ENCODE results near the gene ZBTB4.

ZBTB4 gene

DNA sequence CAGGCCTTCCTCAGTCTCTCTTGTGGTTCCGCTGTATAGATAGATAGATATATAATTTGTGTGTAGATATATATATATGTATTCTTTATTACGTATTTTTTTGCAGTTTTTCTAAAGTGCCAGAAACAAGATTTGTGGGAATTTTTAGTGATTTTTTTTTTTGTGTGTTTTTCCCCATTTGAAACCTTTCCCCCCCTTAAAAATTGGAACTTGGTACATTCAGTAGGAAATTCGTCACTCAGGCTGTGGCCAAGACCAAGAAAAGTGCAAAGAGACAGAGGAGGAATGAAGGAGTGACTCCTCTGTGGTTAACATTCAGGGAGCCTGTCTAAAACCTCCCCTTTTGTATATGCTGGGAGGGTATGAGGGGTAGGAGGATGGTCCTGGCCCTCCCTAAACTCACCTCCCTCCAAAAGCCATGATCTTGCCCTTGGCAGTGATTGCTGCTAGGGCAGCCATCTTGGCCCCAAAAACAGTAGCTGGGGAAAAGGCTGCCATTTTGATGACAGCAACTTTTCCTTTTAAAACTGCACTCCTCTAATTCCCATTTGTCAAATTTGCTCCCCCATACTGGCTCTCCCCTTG lies 19.4 kb downstream of the ZBTB4 start:
- Histone ChIP-seq H4K91ac (ENCODE audit: low read length) (no peak overlapping the region), H2BK12ac (ENCODE audit: low read length in 2 of 2) (no peak overlapping the region), H3K18ac (ENCODE audit: low read depth in 1 of 2, low read length in 2 of 2) (no peak overlapping the region), H4K8ac (ENCODE audit: low read length) (no peak overlapping the region), H2BK120ac (ENCODE audit: low read depth, low read length) (no peak overlapping the region), H3K14ac (ENCODE audit: low read length in 2 of 2) (no peak overlapping the region), H3K23ac (ENCODE audit: low read length in 2 of 2) (no peak overlapping the region), H3K36me3 (ENCODE audit: control insufficient read depth in 1 of 2, insufficient read depth in 2 of 2, low read depth in 1 of 2, low read length in 2 of 2) (peaks cover 34 to 38% of the 10 kb centered on the region in 2 experiments), H2BK15ac (ENCODE audit: low read depth, poor library complexity, severe bottlenecking) (no peak overlapping the region), H3K4me2 (ENCODE audit: low read length, poor library complexity, severe bottlenecking) (no peak overlapping the region), H3K9ac (ENCODE audit: low read length) (no peak overlapping the region), H2AFZ (ENCODE audit: low read depth, low read length) (no peak overlapping the region), H2BK5ac (ENCODE audit: low read depth, low read length, poor library complexity, severe bottlenecking) (no peak overlapping the region), H3K79me1 (replicated peaks; ENCODE audit: low read length, poor library complexity, severe bottlenecking) (peaks cover 26% of the 10 kb centered on the region), H3K27ac (ENCODE audit: low read length, poor library complexity, severe bottlenecking) (no peak overlapping the region), H3K27me3 (ENCODE audit: control insufficient read depth in 1 of 2, insufficient read depth in 1 of 2, low read length in 2 of 2) (no peaks in the 10 kb centered on the region), H2AK5ac (ENCODE audit: low read length, severe bottlenecking) (no peak overlapping the region), H3K9me3 (ENCODE audit: control insufficient read depth, low read length) (no peaks in the 10 kb centered on the region), H3K4me1 (ENCODE audit: control insufficient read depth, insufficient read depth, low read depth, low read length) (peaks cover 7% of the 10 kb centered on the region), H3K4me3 (ENCODE audit: insufficient read depth in 1 of 2, low read depth in 1 of 2, low read length in 2 of 2) (no peak overlapping the region), H3K4ac (ENCODE audit: low read depth in 1 of 2, low read length in 2 of 2) (no peak overlapping the region)
- 80% methylated on average over 2 of the region's 3 CpGs for whole genome bisulfite sequencing
- no peak for DNase-seq

DNA sequence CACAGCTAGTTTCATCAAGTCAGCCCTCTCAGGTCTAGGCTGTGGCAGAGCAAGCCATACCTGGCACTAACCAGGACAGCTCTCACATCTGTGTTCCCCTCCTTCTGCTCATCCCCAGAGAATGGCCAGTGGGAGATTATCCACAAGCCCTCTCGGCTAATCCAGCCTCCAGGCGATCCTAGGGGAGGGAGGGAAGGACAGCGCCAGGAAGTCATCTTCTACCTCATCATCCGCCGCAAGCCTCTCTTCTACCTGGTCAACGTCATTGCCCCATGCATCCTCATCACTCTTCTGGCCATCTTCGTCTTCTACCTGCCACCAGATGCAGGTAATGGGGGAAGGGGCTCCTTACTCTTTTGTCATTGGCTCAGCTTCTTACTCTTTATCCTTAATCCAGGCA lies 31.0 kb downstream of the ZBTB4 start:
- H3K9ac ChIP-seq (ENCODE audit: low read length) = no peak overlapping the region
- H3K4me2 ChIP-seq (ENCODE audit: low read length, poor library complexity, severe bottlenecking) = no peak overlapping the region
- no peaks in the 10 kb centered on the region for H3K79me1 ChIP-seq (replicated peaks; ENCODE audit: low read length, poor library complexity, severe bottlenecking)
- no peaks in the 10 kb centered on the region for H3K9me3 ChIP-seq (ENCODE audit: control insufficient read depth, low read length)
- H3K4me3 ChIP-seq (ENCODE audit: insufficient read depth in 1 of 2, low read depth in 1 of 2, low read length in 2 of 2) = no peak overlapping the region
- no peaks in the 10 kb centered on the region for H3K36me3 ChIP-seq (ENCODE audit: control insufficient read depth in 1 of 2, insufficient read depth in 2 of 2, low read depth in 1 of 2, low read length in 2 of 2)
- no peak overlapping the region for H4K91ac ChIP-seq (ENCODE audit: low read length)
- H3K27ac ChIP-seq (ENCODE audit: low read length, poor library complexity, severe bottlenecking) = no peak overlapping the region
- H2BK15ac ChIP-seq (ENCODE audit: low read depth, poor library complexity, severe bottlenecking) = no peak overlapping the region
- H2BK12ac ChIP-seq (ENCODE audit: low read length in 2 of 2) = no peak overlapping the region
- peaks cover 29 to 37% of the 10 kb centered on the region in 2 experiments for H3K27me3 ChIP-seq (ENCODE audit: control insufficient read depth in 1 of 2, insufficient read depth in 1 of 2, low read length in 2 of 2)
- WGBS = 76% methylated on average over 3 of the region's 7 CpGs
- H3K23ac ChIP-seq (ENCODE audit: low read length in 2 of 2) = no peak overlapping the region
- H2AK5ac ChIP-seq (ENCODE audit: low read length, severe bottlenecking) = no peak overlapping the region
- peaks cover 16% of the 10 kb centered on the region for H3K4me1 ChIP-seq (ENCODE audit: control insufficient read depth, insufficient read depth, low read depth, low read length)
- H3K4ac ChIP-seq (ENCODE audit: low read depth in 1 of 2, low read length in 2 of 2) = no peak overlapping the region
- no peak overlapping the region for H3K14ac ChIP-seq (ENCODE audit: low read length in 2 of 2)
- no peak overlapping the region for H2BK120ac ChIP-seq (ENCODE audit: low read depth, low read length)
- no peak overlapping the region for H3K18ac ChIP-seq (ENCODE audit: low read depth in 1 of 2, low read length in 2 of 2)
- H2BK5ac ChIP-seq (ENCODE audit: low read depth, low read length, poor library complexity, severe bottlenecking) = no peak overlapping the region
- H2AFZ ChIP-seq (ENCODE audit: low read depth, low read length) = no peak overlapping the region
- no peak for DNase-seq
- H4K8ac ChIP-seq (ENCODE audit: low read length) = no peak overlapping the region

DNA sequence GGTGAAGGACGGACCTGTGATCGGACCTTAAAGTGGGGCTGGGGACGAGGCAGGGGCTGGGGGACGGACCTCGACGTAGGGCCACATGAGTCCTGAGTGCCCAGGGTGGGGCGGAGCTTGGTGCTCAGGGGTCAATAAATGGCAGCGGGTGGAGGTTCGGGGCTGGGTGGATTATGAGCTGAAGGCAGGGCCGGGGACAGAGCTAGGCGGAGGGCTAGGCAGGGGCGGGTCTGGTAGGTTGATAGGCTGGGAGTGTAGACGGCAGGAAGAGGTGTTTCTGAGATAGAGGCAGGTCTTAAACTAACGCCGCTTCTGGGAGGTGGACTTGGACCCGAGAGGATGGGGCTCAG lies 33.8 kb downstream of the ZBTB4 start:
- H3K18ac ChIP-seq (ENCODE audit: low read depth in 1 of 2, low read length in 2 of 2) = peak overlapping the region in 1 of 2 experiments; percentile 71

DNA sequence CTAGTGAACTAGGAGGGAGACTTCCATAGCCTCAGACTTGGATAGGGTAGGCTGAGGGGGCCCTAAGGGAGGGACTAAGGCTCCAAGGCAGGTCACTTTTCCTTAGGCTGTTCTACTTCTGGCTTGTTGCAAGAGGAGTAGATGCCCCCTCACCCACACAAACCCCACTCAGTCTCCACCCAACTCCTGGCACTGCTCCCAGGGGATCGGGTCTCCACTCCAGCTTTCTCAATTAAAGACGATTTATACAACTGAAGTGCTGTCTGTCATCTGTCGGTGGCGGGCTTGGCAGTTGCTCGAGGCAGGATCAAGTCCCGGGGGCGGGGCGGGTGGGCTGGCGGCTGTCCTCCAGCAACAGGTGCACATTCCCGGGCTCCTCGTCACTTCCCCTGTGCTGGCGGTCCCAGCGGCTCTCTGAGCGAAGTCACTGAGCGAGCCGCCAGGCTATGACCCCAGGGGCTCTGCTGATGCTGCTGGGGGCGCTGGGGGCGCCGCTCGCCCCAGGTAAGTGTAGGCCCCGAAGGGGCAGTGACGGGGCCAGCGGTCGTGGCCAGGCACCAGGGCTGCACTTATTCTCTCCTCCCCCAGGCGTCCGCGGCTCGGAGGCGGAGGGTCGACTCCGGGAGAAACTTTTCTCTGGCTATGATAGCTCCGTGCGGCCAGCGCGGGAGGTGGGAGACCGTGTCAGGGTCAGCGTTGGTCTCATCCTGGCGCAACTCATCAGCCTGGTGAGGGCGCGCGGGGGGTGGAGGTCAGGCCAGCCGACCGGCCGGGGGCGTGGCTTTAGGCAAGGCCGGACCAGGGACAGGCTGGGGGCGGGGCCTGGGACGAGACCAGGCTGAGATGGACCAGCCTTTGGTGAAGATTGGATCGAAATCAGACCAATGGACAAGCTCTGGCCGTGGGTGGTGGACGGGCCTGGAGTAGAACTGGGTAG lies 34.5 kb downstream of the ZBTB4 start, which contains the start of gene CHRNB1:
Gene CHRNB1 (plus strand): TSS at position 380 of the 937 bp plus-strand sequence. CDS start 67 bp downstream, at position 447.
- peak within 1 kb of the TSS in 1 of 2 experiments; percentile 91 for H3K23ac ChIP-seq (ENCODE audit: low read length in 2 of 2)
- WGBS = 3% methylated on average over 51 of the region's 51 CpGs
- DNase-seq = peak; percentile 57

More for the DNA sequence above, 33.8 kb downstream of the ZBTB4 start:
- no peaks in the 10 kb centered on the region for H3K36me3 ChIP-seq (ENCODE audit: control insufficient read depth in 1 of 2, insufficient read depth in 2 of 2, low read depth in 1 of 2, low read length in 2 of 2)
- H3K14ac ChIP-seq (ENCODE audit: low read length in 2 of 2) = no peak overlapping the region
- H3K4me3 ChIP-seq (ENCODE audit: insufficient read depth in 1 of 2, low read depth in 1 of 2, low read length in 2 of 2) = peak overlapping the region; percentile 58 to 67
- no peak overlapping the region for H2BK15ac ChIP-seq (ENCODE audit: low read depth, poor library complexity, severe bottlenecking)
- H3K9me3 ChIP-seq (ENCODE audit: control insufficient read depth, low read length) = no peaks in the 10 kb centered on the region
- no peak overlapping the region for H2AFZ ChIP-seq (ENCODE audit: low read depth, low read length)
- H3K23ac ChIP-seq (ENCODE audit: low read length in 2 of 2) = no peak overlapping the region
- no peak overlapping the region for H2BK5ac ChIP-seq (ENCODE audit: low read depth, low read length, poor library complexity, severe bottlenecking)
- no peak overlapping the region for H2BK120ac ChIP-seq (ENCODE audit: low read depth, low read length)
- DNase-seq = no peak
- H3K4me2 ChIP-seq (ENCODE audit: low read length, poor library complexity, severe bottlenecking) = peak overlapping the region; percentile 84
- H3K4ac ChIP-seq (ENCODE audit: low read depth in 1 of 2, low read length in 2 of 2) = no peak overlapping the region
- H3K79me1 ChIP-seq (replicated peaks; ENCODE audit: low read length, poor library complexity, severe bottlenecking) = no peaks in the 10 kb centered on the region
- 8% methylated on average over 11 of the region's 16 CpGs for WGBS
- H3K27ac ChIP-seq (ENCODE audit: low read length, poor library complexity, severe bottlenecking) = no peak overlapping the region
- H4K91ac ChIP-seq (ENCODE audit: low read length) = no peak overlapping the region
- H2AK5ac ChIP-seq (ENCODE audit: low read length, severe bottlenecking) = no peak overlapping the region
- peaks cover 39 to 51% of the 10 kb centered on the region in 2 experiments for H3K27me3 ChIP-seq (ENCODE audit: control insufficient read depth in 1 of 2, insufficient read depth in 1 of 2, low read length in 2 of 2)
- no peak overlapping the region for H2BK12ac ChIP-seq (ENCODE audit: low read length in 2 of 2)
- no peak overlapping the region for H3K9ac ChIP-seq (ENCODE audit: low read length)
- peak overlapping the region; percentile 33 for H4K8ac ChIP-seq (ENCODE audit: low read length)
- peaks cover 20% of the 10 kb centered on the region for H3K4me1 ChIP-seq (ENCODE audit: control insufficient read depth, insufficient read depth, low read depth, low read length)

More for the DNA sequence above, 34.5 kb downstream of the ZBTB4 start, which contains the start of gene CHRNB1:
- Histone ChIP-seq H3K4me2 (ENCODE audit: low read length, poor library complexity, severe bottlenecking) (peak within 1 kb of the TSS; percentile 84), H3K18ac (ENCODE audit: low read depth in 1 of 2, low read length in 2 of 2) (peak within 1 kb of the TSS; percentile 34 to 71), H3K27ac (ENCODE audit: low read length, poor library complexity, severe bottlenecking) (no peak within 1 kb of the TSS), H3K27me3 (ENCODE audit: control insufficient read depth in 1 of 2, insufficient read depth in 1 of 2, low read length in 2 of 2) (peaks cover 39 to 56% of the 10 kb centered on the region in 2 experiments), H3K9me3 (ENCODE audit: control insufficient read depth, low read length) (no peaks in the 10 kb centered on the region), H3K4ac (ENCODE audit: low read depth in 1 of 2, low read length in 2 of 2) (no peak within 1 kb of the TSS), H2BK12ac (ENCODE audit: low read length in 2 of 2) (peak within 1 kb of the TSS in 1 of 2 experiments; percentile 11), H3K9ac (ENCODE audit: low read length) (peak within 1 kb of the TSS; percentile 41), H3K14ac (ENCODE audit: low read length in 2 of 2) (no peak within 1 kb of the TSS), H4K8ac (ENCODE audit: low read length) (peak within 1 kb of the TSS; percentile 40), H2AFZ (ENCODE audit: low read depth, low read length) (peak within 1 kb of the TSS; percentile 78), H4K91ac (ENCODE audit: low read length) (no peak within 1 kb of the TSS), H2BK120ac (ENCODE audit: low read depth, low read length) (no peak within 1 kb of the TSS), H2AK5ac (ENCODE audit: low read length, severe bottlenecking) (no peak within 1 kb of the TSS), H3K36me3 (ENCODE audit: control insufficient read depth in 1 of 2, insufficient read depth in 2 of 2, low read depth in 1 of 2, low read length in 2 of 2) (no peaks in the 10 kb centered on the region), H2BK15ac (ENCODE audit: low read depth, poor library complexity, severe bottlenecking) (no peak within 1 kb of the TSS), H3K4me1 (ENCODE audit: control insufficient read depth, insufficient read depth, low read depth, low read length) (peaks cover 25% of the 10 kb centered on the region), H3K4me3 (ENCODE audit: insufficient read depth in 1 of 2, low read depth in 1 of 2, low read length in 2 of 2) (peak within 1 kb of the TSS; percentile 58 to 67), H3K79me1 (replicated peaks; ENCODE audit: low read length, poor library complexity, severe bottlenecking) (no peaks in the 10 kb centered on the region), H2BK5ac (ENCODE audit: low read depth, low read length, poor library complexity, severe bottlenecking) (no peak within 1 kb of the TSS)
